Endothelial cell of umbilical vein (primary cell): ENCODE data around the gene TOX2. TPM values are rescaled to one million over a fixed set of nuclear protein-coding genes. Genes with fewer than 3 reads are reported as not detected.

Experiments used
- BruUV-seq: library from RNA; stranded (reverse); fragments of 400-500 nt; replicated peaks from 2 replicates; lab custom pipeline; 2021; lab: Mats Ljungman, UMichigan
- CTCF ChIA-PET: fragments of 300-600, 350-600 bp; sonication (Branson Sonifier 250); formaldehyde crosslinking; loops from one replicate; lab custom pipeline; 2021; ENCODE audit warnings: antibody characterized with exemption, inconsistent platforms; lab: Charles Lee
- POLR2A ChIA-PET: fragments of 300-600, 350-600 bp; sonication (Branson Sonifier 250); formaldehyde crosslinking; loops from one replicate; lab custom pipeline; 2021; ENCODE audit warnings: antibody characterized with exemption, inconsistent platforms; lab: Charles Lee
- DNase-seq: peaks from one replicate; pipeline ENCODE4 v3.0.0-alpha.2; 2011; ENCODE audit warnings: low read depth, low spot score
- FAIRE-seq: peaks from 2 replicates; lab custom pipeline; 2011; peaks lifted over from hg19 to GRCh38; lab: Jason Lieb, UNC
- H2AFZ ChIP-seq: 2 replicates; pipeline ENCODE4 v1.6.0; 2012; ENCODE audit warnings: low read depth, low read length, control low read depth, inconsistent platforms
- H3K27ac ChIP-seq: 2 replicates; pipeline ENCODE4 v1.5.1; 2011; ENCODE audit warnings: low read depth, mild to moderate bottlenecking, control low read depth, low read length, moderate library complexity; ENCODE audit not compliant: insufficient read depth
- H3K27me3 ChIP-seq, 2 experiments: 2 replicates each; pipeline versions ENCODE4 v1.6.0 to v1.6.1; 2011; ENCODE audit warnings: low read length in 2 of 2, mixed read lengths in 1 of 2; ENCODE audit not compliant: control insufficient read depth in 2 of 2, insufficient read depth in 2 of 2
- H3K36me3 ChIP-seq, 2 experiments: 2 replicates in 1 of 2; 3 replicates in 1 of 2; pipeline ENCODE4 v1.5.1; 2011; ENCODE audit warnings: low read length in 2 of 2, mild to moderate bottlenecking in 1 of 2, moderate library complexity in 1 of 2; ENCODE audit not compliant: control insufficient read depth in 2 of 2, insufficient read depth in 2 of 2; ENCODE audit errors: extremely low read depth in 1 of 2
- H3K4me1 ChIP-seq: 3 replicates; pipeline ENCODE4 v1.5.1; 2011; ENCODE audit warnings: mild to moderate bottlenecking, low read length; ENCODE audit not compliant: control insufficient read depth, insufficient read depth; ENCODE audit errors: extremely low read depth
- H3K4me2 ChIP-seq: 2 replicates; pipeline ENCODE4 v1.6.1; 2011; ENCODE audit warnings: low read length, control low read depth, mixed read lengths; ENCODE audit not compliant: insufficient read depth
- H3K4me3 ChIP-seq, 3 experiments: fragments of 200-600 bp in 1 of 3; sonication (generic), shearing (Covaris generic) in 1 of 3; replicated peaks in 1 of 3; 2 replicates each; pipeline ENCODE4 v1.5.1; 2011 to 2016; ENCODE audit warnings: control low read depth in 3 of 3, low read length in 3 of 3, mild to moderate bottlenecking in 2 of 3, inconsistent platforms in 1 of 3, low read depth in 1 of 3, moderate library complexity in 1 of 3; ENCODE audit not compliant: insufficient read depth in 1 of 3
- H3K79me2 ChIP-seq: 2 replicates; pipeline ENCODE4 v1.6.0; 2012; ENCODE audit warnings: low read length, inconsistent platforms; ENCODE audit not compliant: control insufficient read depth, insufficient read depth
- H3K9ac ChIP-seq: replicated peaks from 2 replicates; pipeline ENCODE3; 2011; ENCODE audit warnings: low read length, control low read depth; ENCODE audit not compliant: insufficient read depth; ENCODE audit errors: extremely low read depth
- H3K9me1 ChIP-seq: replicated peaks from 3 replicates; pipeline ENCODE4 v1.6.0; 2011; ENCODE audit warnings: mild to moderate bottlenecking, low read length; ENCODE audit not compliant: control insufficient read depth, insufficient read depth; ENCODE audit errors: extremely low read depth
- H3K9me3 ChIP-seq: replicated peaks from 2 replicates; pipeline ENCODE4 v1.5.1; 2012; ENCODE audit warnings: low read length, inconsistent platforms; ENCODE audit not compliant: control insufficient read depth, insufficient read depth
- H4K20me1 ChIP-seq: replicated peaks from 2 replicates; pipeline ENCODE3; 2011; ENCODE audit warnings: mild to moderate bottlenecking, low read length; ENCODE audit not compliant: control insufficient read depth, insufficient read depth; ENCODE audit errors: extremely low read depth
- CTCF ChIP-seq, 2 donors: IDR thresholded peaks; 1 replicate in 1 of 2; 2 replicates in 1 of 2; pipeline ENCODE4 v1.5.1; 2011; ENCODE audit warnings: low read length in 2 of 2, mild to moderate bottlenecking in 2 of 2, moderate library complexity in 2 of 2, control low read depth in 1 of 2, inconsistent platforms in 1 of 2, low read depth in 1 of 2; ENCODE audit not compliant: insufficient read depth in 1 of 2; ENCODE audit errors: extremely low read depth in 1 of 2
- EZH2 ChIP-seq: IDR thresholded peaks from 2 replicates; pipeline ENCODE4 v1.6.1; 2012; ENCODE audit warnings: borderline replicate concordance, low read depth, mild to moderate bottlenecking, moderate library complexity, low read length, inconsistent platforms; ENCODE audit not compliant: severe bottlenecking
- FOS ChIP-seq: IDR thresholded peaks from 2 replicates; pipeline ENCODE4 v1.6.1; 2011; ENCODE audit warnings: mild to moderate bottlenecking, low read length, moderate library complexity, borderline replicate concordance; ENCODE audit not compliant: insufficient read depth
- GATA2 ChIP-seq: IDR thresholded peaks from 2 replicates; pipeline ENCODE4 v1.7.0; 2011; ENCODE audit warnings: low read depth, mild to moderate bottlenecking, moderate library complexity, mixed read lengths, low read length; ENCODE audit not compliant: insufficient read length, insufficient read depth
- JUN ChIP-seq: IDR thresholded peaks from 2 replicates; pipeline ENCODE4 v1.6.1; 2011; ENCODE audit warnings: borderline replicate concordance, low read depth; ENCODE audit not compliant: insufficient read length, insufficient read depth
- MAX ChIP-seq: IDR thresholded peaks from 2 replicates; pipeline ENCODE4 v1.6.1; 2011; ENCODE audit not compliant: insufficient read depth, insufficient read length
- MYC ChIP-seq: IDR thresholded peaks from one replicate; pipeline ENCODE4 v1.6.1; 2011; ENCODE audit warnings: mild to moderate bottlenecking, low read depth, low read length
- POLR2A ChIP-seq: IDR thresholded peaks from 2 replicates; pipeline ENCODE4 v1.6.1; 2012; ENCODE audit warnings: low read depth, mild to moderate bottlenecking, control low read depth, low read length
- POLR2AphosphoS5 ChIP-seq: IDR thresholded peaks from 2 replicates; pipeline ENCODE4 v1.6.1; 2012; ENCODE audit warnings: low read depth, mild to moderate bottlenecking, control low read depth, low read length, moderate library complexity; ENCODE audit not compliant: insufficient read depth
- dilution Hi-C: fragments of 300-500 bp; cut with MboI; formaldehyde crosslinking; loops from one replicate; pipeline ENCODE4 v1.15.0; 2019; ENCODE audit warnings: low sequenced_read_pairs; ENCODE audit not compliant: extremely low pct_ligation_motif_present
- intact Hi-C: fragments of 100-400 bp; cut with micrococcal nuclease; formaldehyde crosslinking; loops from one replicate; pipeline ENCODE4 v1.10.0; 2022
- polyA plus RNA-seq, 4 experiments: library from polyadenylated mRNA; depleted of rRNA in 3 of 4; stranded (reverse) in 3 of 4; unstranded in 1 of 4; fragments of >200 nt; gene quantifications; 2 replicates each; pipeline versions ENCODE4 v1.2.1 to v1.2.3, GENCODE V29; 2011 to 2012; ENCODE audit warnings: missing spikeins in 1 of 4
- total RNA-seq: library from RNA; stranded (reverse); gene quantifications from 2 replicates; pipeline ENCODE4 v1.2.3, GENCODE V29; 2021

TOX2 gene
- total and polyA plus RNA-seq, 2 donors (not counting 3 experiments of a cell fraction or from before 2014, with no cell fraction given) = 7.0 to 18.6 TPM

GRCh38 chr20:44033873-44034272 is 119.2 kb downstream of the TOX2 start:
- H3K9me1 ChIP-seq = no peaks in the 10 kb centered on the region
- TF ChIP-seq GATA2 (no peak), EZH2 (no peak), CTCF (IDR thresholded peaks at IDR 0.05; ENCODE audit: extremely low read depth in 1 of 2, insufficient read depth in 1 of 2, low read depth in 1 of 2, low read length in 2 of 2) (no peak), POLR2A (no peak), MYC (no peak), POLR2AphosphoS5 (no peak), FOS (no peak), JUN (no peak), MAX (no peak)
- H3K9me3 ChIP-seq = no peaks in the 10 kb centered on the region
- no peak for FAIRE-seq
- BruUV-seq = no TSS peak
- no peak for DNase-seq
- H3K27me3 ChIP-seq = peaks cover 0 to 2% of the 10 kb centered on the region in 2 experiments
- H3K4me2 ChIP-seq = no peak overlapping the region
- H3K4me1 ChIP-seq = no peaks in the 10 kb centered on the region
- no peak overlapping the region for H3K9ac ChIP-seq
- dilution Hi-C loops = no loop called here
- intact Hi-C loops = no loop called here
- no peaks in the 10 kb centered on the region for H4K20me1 ChIP-seq
- H3K36me3 ChIP-seq = no peaks in the 10 kb centered on the region
- no peak overlapping the region for H2AFZ ChIP-seq
- H3K79me2 ChIP-seq = no peaks in the 10 kb centered on the region
- CTCF ChIA-PET = no interaction called here
- POLR2A ChIA-PET = no interaction called here
- H3K27ac ChIP-seq = no peak overlapping the region
- no peak overlapping the region for H3K4me3 ChIP-seq
